HCT116 (cell line): ENCODE measurements around the gene ZNF83.

Experiments used
- EZH2 ChIP-seq: fragments of 200-600 bp; sonication (generic); IDR thresholded peaks from 2 replicates; pipeline ENCODE4 v1.6.1; 2017; ENCODE audit warnings: antibody characterized with exemption, mixed run types
- FOSL1 ChIP-seq: IDR thresholded peaks from 2 replicates; pipeline ENCODE4 v1.6.1; 2012; ENCODE audit warnings: low read depth
- JUND ChIP-seq: IDR thresholded peaks from 2 replicates; pipeline ENCODE4 v1.6.1; 2012
- POLR2A ChIP-seq: IDR thresholded peaks from 2 replicates; pipeline ENCODE4 v1.7.0; 2011; ENCODE audit warnings: borderline replicate concordance; ENCODE audit not compliant: insufficient read depth, insufficient read length; ENCODE audit errors: extremely low read depth
- SIN3A ChIP-seq: IDR thresholded peaks from 2 replicates; pipeline ENCODE4 v1.6.1; 2012; ENCODE audit warnings: low read depth
- YY1 ChIP-seq: IDR thresholded peaks from 2 replicates; pipeline ENCODE4 v1.6.1; 2011; ENCODE audit warnings: low read length, low read depth, moderate library complexity, mild to moderate bottlenecking; ENCODE audit not compliant: insufficient replicate concordance; ENCODE audit errors: extremely low read depth
- ZNF274 ChIP-seq: fragments of 200-500 bp; sonication (Bioruptor generic); IDR thresholded peaks from 2 replicates; pipeline ENCODE4 v1.6.1; 2014; ENCODE audit warnings: mild to moderate bottlenecking, low read depth, low read length, inconsistent platforms
- TF ChIP-seq, protein P1 (sequence below), 3 experiments: fragments of 200-600 bp in 1 of 3; sonication (generic) in 1 of 3; IDR thresholded peaks in 2 of 3; conservative IDR thresholded peaks in 1 of 3; 2 replicates each; pipeline ENCODE4 v1.5.1; 2012 to 2017; ENCODE audit warnings: low read depth in 2 of 3, low read length in 2 of 3, antibody characterized with exemption in 1 of 3, borderline replicate concordance in 1 of 3, control low read depth in 1 of 3, mild to moderate bottlenecking in 1 of 3, mixed read lengths in 1 of 3, mixed run types in 1 of 3, moderate library complexity in 1 of 3; ENCODE audit not compliant: insufficient read depth in 1 of 3
- TF ChIP-seq, protein P2 (sequence below): IDR thresholded peaks from 2 replicates; pipeline ENCODE4 v1.6.1; 2011; ENCODE audit warnings: mild to moderate bottlenecking, low read length, moderate library complexity; ENCODE audit not compliant: insufficient replicate concordance; ENCODE audit errors: extremely low read depth

DNA sequence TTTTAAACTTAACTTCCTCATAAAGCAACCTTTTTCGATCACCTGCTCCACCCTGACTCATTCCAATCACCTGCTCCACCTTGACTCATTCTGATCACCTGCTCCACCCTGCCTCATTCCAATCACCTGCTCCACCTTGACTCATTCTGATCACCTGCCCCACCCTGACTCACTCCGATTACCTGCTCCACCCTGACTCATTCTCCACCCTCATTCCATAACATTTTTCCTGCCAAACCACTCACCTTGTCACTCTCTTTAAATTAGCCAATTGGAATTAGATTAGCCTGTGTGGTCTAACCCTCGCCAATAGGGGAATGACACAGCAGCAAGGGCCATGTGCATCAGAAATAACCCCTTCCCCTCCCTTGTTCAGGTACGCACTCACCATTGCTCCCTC lies 31.9 kb upstream of the ZNF83 start:
- no peak for TF ChIP-seq EZH2
- TF ChIP-seq, protein P1, sequence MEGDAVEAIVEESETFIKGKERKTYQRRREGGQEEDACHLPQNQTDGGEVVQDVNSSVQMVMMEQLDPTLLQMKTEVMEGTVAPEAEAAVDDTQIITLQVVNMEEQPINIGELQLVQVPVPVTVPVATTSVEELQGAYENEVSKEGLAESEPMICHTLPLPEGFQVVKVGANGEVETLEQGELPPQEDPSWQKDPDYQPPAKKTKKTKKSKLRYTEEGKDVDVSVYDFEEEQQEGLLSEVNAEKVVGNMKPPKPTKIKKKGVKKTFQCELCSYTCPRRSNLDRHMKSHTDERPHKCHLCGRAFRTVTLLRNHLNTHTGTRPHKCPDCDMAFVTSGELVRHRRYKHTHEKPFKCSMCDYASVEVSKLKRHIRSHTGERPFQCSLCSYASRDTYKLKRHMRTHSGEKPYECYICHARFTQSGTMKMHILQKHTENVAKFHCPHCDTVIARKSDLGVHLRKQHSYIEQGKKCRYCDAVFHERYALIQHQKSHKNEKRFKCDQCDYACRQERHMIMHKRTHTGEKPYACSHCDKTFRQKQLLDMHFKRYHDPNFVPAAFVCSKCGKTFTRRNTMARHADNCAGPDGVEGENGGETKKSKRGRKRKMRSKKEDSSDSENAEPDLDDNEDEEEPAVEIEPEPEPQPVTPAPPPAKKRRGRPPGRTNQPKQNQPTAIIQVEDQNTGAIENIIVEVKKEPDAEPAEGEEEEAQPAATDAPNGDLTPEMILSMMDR (IDR thresholded peaks at IDR 0.05 in 2 of 3, conservative IDR thresholded peaks at IDR 0.05 in 1 of 3; ENCODE audit: borderline replicate concordance in 1 of 3, insufficient read depth in 1 of 3, low read depth in 2 of 3, low read length in 2 of 3), result no peak
- TF ChIP-seq SIN3A, result peak; percentile 68; the same call in 1 of the 2 replicates
- no peak for TF ChIP-seq POLR2A
- TF ChIP-seq, protein P2, sequence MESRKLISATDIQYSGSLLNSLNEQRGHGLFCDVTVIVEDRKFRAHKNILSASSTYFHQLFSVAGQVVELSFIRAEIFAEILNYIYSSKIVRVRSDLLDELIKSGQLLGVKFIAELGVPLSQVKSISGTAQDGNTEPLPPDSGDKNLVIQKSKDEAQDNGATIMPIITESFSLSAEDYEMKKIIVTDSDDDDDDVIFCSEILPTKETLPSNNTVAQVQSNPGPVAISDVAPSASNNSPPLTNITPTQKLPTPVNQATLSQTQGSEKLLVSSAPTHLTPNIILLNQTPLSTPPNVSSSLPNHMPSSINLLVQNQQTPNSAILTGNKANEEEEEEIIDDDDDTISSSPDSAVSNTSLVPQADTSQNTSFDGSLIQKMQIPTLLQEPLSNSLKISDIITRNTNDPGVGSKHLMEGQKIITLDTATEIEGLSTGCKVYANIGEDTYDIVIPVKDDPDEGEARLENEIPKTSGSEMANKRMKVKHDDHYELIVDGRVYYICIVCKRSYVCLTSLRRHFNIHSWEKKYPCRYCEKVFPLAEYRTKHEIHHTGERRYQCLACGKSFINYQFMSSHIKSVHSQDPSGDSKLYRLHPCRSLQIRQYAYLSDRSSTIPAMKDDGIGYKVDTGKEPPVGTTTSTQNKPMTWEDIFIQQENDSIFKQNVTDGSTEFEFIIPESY, result no peak
- no peak for TF ChIP-seq YY1
- no peak for TF ChIP-seq ZNF274
- TF ChIP-seq FOSL1, result peak; percentile 89
- TF ChIP-seq JUND, result peak; percentile 88
